Thoracic aorta endothelial cell (primary cell): Measurements from ENCODE around the gene RAP1GDS1. TPM values are rescaled to one million over a fixed set of nuclear protein-coding genes. Genes with fewer than 3 reads are reported as not detected.

ENCODE experiments used
- total RNA-seq: library from RNA; depleted of rRNA; stranded (reverse); fragments of >200 nt; gene quantifications from 2 replicates; pipeline ENCODE4 v1.2.3, GENCODE V29; 2012

The RAP1GDS1 gene, protein sequence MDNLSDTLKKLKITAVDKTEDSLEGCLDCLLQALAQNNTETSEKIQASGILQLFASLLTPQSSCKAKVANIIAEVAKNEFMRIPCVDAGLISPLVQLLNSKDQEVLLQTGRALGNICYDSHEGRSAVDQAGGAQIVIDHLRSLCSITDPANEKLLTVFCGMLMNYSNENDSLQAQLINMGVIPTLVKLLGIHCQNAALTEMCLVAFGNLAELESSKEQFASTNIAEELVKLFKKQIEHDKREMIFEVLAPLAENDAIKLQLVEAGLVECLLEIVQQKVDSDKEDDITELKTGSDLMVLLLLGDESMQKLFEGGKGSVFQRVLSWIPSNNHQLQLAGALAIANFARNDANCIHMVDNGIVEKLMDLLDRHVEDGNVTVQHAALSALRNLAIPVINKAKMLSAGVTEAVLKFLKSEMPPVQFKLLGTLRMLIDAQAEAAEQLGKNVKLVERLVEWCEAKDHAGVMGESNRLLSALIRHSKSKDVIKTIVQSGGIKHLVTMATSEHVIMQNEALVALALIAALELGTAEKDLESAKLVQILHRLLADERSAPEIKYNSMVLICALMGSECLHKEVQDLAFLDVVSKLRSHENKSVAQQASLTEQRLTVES
- 90.0 and 102 TPM in 2 replicates for total RNA-seq

GRCh38 chr4:98260579-98261404 lies at the start of gene RAP1GDS1:
RAP1GDS1 (plus strand) TSS chr4:98261384; CDS start chr4:98261566, 182 bp downstream.

Other genes starting within 250 kb of the RAP1GDS1 start
- 0.13 TPM in 1 of 2 replicates, not detected in the other for gene STPG2, start 117.9 kb upstream of the RAP1GDS1 start, total RNA-seq